Activated CD4-positive, alpha-beta T cell treated with anti-CD3 and anti-CD28 coated beads for 24 hours (primary cell): ENCODE data around the gene CD34.
"Not testable (repeated sequence)": the region's sequence is repeated elsewhere in the genome, so short reads cannot be mapped to it uniquely, and the experiment has no call there.

Experiments
- DNase-seq, 2 donors: peaks; one replicate each; pipeline ENCODE4 v3.0.0-alpha.2; 2020; ENCODE audit warnings: low read depth in 2 of 2

The CD34 gene

DNA sequence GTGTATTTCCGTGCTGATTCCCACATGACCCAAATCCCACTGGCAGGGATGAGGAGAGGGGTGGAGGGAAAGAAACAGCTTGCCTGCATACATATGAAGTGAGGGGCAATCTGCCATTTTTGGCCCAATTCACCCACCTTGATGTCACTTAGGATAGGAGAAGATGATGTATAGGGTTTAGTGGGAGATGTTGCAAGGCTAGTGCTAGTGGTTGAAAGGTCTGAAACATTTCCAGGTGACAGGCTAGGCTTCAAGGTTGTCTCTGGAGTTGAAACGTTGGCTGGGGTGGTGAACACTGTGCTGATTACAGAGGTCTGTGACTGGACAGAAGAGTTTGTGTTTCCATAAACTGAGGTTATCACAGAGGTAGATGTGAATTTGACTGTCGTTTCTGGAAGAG, 12.1 kb downstream of the CD34 start:
- DNase-seq, result no peak

DNA sequence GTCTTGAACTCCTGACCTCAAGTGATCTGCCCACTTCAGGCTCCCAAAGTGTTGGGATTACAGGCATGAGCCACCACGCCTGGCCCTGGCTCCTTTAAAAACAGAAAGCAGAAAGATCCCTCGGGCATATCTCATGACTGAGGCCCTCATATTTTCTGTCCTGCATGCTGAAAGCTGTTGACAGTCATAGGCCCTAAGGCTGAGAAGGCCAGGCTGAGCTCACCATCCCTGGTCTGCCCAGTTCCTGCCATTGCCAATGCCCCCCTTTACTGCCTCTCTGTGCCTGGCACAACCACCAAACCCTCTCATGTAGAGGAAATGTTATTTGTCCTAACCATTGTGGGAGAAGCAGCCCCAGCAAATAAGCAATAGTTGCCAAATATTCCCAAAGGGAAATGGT, 12.7 kb downstream of the CD34 start:
- DNase-seq, result no peak

DNA sequence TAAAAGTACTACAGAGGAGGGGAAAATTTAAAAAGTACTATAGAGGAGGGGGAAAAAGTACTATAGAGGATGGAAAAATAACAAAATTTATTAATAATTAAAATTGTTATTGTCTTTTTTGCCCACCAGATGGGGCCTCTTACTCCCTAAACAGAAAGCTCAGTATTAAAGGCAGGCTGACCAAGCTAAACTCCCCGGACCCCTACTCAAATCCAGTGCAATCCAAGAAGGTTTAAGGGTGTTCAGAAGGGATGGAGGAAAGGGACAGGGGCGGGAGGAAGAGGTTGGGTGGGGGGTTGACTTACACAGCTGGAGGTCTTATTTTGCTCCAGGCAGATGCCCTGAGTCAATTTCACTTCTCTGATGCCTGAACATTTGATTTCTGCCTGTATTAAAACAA, 13.7 kb downstream of the CD34 start:
- no peak for DNase-seq

DNA sequence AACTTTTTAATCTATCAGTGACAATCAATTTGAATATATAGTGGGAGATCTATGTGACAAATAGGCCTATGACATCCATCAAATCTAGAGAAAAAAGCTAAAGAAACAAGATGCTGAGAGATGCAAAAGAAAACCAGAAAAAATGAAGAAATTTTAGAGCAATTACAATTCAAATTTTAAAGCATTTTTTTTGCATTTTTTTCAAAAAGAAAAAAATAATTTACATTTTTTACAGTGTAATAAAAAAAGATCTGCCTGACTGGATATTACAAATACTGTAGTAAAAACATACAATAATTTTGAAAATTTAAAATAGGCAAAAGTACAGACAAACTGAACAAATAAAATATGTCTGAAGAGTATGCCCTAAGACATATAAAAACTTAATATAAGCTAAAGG, 14.4 kb downstream of the CD34 start:
- no peak for DNase-seq

DNA sequence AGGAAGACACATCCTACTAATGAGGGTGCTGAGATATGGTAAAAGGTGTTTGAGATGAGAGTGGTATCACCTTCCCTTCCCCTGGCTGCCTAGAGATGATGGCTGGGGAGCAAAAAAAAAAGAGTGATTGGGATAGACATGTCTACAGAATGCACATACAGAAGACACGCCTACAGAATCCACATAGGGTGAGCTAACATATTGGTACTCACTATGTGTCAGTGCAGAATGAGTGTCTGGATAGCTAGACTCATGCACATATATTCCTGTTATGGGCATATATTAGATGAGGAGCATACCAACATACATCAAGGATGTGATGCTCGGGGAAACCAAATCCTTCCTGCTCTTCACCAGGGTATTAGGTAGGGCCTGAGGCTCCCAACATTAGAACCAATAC, 16.2 kb downstream of the CD34 start:
- no peak for DNase-seq

DNA sequence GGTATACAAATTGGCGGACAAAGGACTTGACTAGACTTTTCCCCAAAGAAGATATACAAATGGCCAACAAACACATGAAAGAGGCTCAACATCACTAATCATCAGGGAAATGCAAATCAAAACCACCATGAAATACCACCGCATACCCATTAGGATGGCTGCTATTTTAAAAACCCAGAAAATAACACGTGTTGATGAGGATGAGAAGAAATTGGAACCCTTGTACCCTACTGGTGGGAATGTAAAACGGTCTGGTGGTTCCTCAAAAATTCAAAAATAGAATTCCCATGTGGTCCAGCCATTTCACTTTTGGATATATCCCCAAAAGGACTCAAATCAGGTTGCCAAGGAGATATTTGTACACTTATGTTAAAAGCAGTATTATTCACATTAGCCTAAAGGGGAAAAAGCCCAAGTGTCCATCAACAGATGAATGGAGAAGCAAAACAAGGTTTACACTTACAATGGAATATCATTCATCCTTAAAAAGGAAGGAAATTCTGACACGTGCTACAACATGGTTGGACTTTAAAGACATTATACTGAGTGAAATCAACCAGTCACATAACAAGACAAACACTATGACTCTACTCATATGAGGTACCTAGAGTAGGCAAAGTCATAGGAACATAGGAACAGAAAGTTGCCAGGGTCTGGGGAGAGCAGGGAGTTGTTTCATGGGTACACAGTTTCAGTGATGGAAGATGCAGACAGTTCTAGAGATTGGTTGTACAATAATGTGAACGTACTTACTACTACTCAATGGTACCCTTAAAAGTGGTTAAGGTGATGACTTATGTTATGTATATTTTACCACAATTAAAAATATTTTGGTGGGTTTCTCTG, 17.0 kb downstream of the CD34 start:
- DNase-seq, result no peak

DNA sequence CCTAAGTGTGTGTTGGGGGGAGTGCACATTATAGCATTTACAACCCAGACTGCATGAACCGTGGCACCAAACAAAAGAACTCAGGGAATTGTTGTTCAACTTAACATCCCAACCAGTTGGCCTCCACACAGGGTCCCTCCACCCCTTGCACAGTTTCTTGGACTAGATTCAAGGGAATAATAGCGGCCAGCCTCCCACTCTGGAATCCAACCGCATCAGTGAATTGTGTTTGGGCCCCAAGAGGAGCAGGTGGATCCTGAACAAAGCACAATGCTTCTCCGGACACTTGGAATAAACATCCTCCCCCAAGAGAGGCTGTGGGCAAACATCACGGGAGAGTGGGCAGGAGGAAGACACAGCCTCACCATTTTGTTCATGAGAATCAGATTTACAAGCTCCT, 18.2 kb downstream of the CD34 start:
- DNase-seq, result no peak

DNA sequence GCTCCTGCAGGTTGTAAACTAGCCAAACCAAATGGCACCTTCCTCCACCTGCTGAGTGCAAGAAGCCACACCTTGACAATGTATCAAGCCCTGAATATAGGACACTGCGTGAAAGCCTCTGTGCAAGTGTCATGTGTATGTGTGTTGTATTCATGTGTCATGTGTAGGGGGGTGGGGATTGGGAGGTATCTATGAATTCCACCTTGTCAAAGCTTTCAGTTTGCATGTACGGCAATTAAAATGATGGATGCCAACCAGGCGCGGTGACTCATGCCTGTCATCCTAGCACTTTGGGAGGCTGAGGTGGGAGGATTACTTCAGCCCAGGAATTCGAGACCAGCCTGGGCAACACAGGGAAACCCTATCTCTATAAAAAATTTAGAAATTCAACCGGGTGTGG, 19.8 kb downstream of the CD34 start:
- DNase-seq, result no peak

DNA sequence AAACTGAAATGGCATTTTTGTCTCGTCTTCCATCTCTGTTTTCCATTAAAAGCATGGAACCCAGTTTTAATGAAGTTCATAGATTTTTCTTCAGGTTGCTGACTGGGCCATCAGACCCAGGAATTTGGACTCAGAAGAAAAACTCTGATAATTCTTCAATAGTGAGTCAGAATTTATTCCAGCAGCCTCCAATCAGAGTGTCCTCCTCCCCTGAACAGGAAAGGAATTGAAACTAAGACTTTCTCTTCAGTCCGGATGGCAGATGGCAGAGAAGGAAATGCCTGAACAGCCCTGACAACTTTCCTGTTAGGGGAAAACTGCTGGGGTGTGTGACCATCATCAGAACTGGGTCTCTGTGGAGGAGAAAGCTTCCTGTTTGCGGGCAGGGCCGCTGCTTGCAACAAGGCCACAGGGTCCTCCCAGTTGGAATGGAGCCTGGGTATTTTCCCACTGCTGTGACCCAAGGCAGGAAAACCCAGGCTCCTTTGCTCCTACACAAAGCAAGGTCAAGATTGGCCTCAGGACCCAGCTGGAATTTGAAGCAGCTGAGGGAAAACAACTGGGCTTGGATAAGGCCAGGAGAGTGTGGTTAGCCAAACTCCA, 20.7 kb downstream of the CD34 start:
- DNase-seq, result no peak

DNA sequence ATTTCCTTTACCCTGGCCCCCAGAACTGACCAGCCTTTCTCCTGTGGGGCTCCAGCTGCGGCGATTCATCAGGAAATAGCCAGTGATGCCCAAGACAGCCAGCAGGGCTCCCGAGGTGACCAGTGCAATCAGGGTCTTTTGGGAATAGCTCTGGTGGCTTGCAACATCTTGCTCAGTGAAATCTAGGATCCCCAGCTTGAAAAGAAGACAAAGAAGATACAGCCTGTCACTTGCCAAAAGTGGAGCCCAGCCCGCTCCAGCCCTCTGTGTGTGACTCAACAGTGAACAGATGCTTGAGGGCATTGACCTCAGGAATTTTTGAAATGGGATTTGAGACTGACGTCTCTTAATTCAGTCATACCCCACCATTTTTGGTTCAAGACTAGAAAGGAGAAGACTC, 22.3 kb downstream of the CD34 start:
- DNase-seq, result no peak

DNA sequence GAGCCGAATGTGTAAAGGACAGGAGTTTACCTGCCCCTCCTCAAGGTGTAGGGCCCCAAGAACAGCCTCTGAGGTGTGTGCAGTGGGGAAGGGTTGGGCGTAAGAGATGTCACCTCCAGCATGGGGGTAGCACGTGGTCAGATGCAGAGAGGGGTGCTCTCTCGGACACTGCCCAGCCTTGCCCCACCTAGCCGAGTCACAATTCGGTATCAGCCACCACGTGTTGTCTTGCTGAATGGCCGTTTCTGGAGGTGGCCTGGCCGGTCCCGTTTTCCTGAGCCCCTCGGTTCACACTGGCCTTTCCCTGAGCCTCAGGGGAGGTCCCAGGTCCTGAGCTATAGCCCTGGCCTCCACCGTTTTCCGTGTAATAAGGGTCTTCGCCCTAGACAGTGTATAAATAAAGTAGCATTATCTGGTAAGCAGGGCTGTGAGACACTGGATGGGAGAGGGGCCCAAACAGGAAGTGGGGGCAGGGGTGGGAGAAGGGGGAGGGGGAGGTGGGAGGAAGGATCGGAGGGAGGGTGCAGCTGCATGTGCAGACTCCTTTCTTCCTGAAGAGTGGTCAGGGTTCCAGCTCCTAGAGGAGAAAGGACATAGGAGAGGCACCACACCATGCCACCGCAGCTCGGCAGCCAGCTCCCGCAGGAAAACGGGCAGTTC, 23.3 kb downstream of the CD34 start:
- no peak for DNase-seq

DNA sequence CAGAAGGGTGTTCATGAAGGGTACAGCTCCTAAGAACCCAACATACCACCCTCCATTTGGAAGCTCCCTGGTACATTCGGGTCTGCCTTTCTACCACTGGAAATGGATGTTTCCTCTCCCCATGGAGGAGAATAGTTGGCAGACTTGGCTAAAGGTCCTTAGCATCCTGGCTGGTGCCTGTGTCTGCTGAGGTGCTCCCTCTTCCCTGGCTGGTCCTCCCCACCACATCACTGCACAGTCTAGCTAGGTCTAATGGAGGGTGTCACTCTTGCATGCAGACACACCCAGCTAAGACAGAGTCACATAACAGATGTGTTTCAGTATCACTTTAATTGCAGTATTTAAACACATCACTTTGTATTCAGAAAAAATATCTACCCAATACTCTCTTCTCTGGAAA, 24.7 kb downstream of the CD34 start:
- no peak for DNase-seq

DNA sequence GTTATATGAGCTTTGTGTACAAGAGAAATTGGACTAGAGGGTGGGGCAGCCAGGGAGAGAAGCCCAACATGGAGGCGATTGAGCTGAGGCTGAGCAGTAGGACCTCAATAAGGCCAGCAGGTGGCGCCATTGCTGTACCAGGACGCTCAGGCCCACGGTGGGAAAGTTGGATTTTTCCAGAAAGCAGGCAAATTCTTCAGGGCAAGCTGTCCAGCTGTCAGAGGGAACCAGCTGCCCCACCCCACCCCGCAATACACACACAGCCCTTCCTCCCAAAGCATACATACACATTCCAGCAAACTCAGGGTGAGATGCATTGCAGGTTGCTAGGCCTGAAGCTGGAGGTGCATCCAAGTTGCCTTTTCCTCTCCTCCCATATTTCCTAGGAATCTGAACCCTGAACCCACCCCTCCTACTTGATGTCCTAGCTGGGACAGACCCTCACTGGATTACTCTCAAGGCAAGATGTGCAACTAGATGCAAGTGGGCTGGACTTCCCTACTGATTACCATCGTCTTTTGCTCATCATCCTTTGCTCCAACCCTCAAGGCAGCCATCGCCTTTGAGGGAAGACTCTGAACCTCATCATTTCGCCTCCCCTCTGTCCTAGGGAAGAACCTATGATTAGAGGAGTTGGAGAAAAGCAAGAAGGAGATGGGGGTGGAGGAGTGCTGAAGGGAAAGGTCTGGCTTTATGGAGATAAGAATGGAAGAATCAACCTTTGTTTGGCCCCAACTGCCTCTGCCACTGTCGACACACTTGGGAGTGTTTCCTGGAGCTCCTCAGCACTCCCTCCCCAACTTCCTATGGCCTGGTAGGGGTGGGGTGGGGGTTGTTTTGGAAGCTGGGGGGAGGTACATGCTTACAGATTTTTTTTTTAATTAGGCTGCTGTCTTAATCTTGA, 25.5 kb downstream of the CD34 start:
- DNase-seq, result peak; percentile 58 to 62

DNA sequence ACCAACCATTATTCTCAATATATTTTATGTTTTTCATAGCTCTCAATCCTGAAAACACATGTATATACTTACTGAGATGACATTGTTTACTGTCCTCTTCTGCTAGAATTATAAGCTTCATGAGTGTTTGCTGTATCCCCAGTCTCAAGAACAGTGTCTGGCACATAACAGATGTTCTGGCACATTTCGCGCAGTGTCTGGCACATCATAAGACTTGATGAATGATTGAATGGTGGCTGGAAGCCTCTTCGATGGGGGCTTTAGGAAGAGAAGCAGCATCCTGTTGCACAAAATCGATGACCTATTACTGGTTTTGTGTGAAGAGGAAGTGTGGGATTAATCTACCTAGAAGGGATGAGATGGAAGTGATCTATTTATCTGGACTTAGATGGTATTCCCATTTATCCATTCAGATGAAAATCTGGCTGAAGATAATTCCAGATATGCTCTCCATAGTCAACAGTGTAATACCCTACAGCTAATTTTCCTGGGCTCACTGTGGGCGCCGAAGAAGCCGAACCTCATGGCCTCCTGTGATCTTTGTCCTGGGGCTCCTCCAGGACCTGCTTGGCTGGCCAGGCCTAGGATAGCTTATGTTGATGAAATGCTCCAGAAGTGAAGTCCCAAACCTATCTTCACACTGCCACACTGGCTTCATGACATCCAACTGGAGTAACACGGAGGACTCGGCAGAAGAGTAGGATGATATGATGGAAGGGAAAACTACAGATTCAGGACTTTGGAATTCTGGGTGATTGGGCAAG, 26.5 kb downstream of the CD34 start:
- DNase-seq, result no peak

DNA sequence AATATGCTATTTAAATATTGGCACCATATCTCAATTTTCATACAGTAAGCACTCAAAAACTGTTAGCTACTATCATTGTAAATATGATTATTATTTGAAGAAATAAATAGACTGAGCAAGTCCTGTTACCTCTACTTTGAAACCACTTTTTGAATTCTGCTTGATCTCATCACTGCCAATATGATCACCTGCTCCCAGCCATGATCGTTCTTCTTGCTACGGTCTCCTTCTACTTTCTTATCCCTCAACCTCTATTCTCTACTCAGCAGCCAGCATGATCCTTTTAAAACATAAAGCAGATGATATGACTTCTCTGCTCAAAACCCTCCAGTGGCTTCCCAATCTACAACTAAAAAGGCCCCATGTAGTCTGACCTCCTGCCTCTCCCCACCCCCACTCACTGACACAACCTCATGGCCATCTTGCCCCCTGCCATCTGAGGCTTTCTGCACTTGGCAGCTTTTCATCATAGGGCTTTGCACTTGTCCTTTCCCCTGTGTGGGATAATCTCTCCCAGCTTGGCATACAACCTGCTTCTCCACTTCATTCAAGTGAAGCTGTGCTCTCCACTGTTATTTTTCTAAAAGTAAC, 27.2 kb downstream of the CD34 start:
- no peak for DNase-seq

DNA sequence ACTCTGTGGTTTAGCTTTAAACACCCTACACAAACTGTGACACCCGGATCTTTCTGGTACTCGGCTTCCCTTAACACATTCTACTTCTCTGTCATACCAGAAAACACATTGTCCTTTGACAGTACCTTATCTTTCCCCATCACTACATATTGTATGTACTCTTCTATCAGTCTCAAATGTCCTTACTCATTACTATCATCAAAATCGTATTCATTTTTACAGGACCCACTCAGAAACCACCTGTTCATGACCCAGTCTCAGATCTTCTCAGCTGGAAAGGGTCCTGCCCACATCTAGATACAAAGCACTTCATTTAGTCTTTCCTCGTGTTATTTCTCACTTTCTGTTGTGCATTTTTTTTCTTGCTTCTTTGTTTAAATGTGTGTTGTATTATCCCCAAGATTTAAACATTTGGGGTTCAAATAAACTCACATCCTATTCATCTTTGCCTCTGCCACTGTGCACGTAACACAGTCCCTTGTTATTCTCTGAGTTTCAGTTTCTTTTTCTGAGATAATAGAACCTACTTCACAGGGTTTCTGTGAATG, 27.7 kb downstream of the CD34 start:
- DNase-seq, result no peak

DNA sequence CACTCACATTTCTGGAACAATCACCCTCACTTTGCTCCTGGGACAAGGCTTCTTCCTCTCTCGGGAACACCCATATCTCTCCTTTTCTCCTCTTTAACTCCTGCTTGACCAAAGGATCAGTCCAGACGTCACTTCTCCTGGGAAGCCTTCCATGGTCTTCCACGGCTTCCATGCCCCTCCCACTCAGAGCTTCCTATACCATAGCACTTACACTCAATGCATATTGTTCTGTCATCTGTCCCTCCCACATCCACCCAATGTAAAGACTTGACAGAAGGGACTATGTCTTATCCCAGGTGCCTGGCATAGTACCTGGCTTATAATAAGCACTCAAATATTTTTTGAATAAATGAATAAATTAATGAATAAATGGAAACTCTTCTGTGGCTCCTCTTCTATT, 28.2 kb downstream of the CD34 start:
- no peak for DNase-seq

DNA sequence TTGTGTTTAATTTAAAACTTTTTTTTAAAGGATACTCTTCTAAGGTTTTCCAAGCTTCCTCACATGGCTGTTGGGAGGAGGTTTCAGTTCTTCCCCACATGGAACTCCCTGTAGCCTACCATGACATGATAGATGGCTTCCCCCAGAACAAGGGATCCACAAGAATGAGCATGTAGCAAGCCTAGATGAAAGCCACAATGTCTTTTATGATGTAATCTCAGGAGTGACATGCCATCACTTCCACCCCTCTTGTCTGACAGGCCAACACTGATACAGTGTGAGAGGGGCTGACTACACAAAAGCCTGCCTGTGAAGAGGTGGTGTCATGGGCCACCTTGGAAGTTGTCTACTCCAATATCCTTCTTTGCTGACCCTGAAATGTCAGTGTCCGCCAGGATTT, 32.0 kb downstream of the CD34 start:
- DNase-seq, result no peak

DNA sequence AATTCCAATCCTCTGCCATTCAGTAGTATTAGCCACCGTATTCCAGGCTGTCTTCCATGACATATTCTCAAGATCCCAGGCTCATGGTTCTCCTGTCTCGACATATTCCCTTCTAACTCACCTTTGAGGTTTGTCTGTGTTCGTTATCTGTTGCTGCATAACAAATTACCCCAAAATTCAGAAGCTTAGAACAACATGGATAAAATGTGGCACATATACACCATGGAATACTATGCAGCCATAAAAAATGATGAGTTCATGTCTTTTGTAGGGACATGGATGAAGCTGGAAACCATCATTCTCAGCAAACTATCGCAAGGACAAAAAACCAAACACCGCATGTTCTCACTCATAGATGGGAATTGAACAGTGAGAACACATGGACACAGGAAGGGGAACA, 33.0 kb downstream of the CD34 start:
- not testable (repeated sequence) for DNase-seq

DNA sequence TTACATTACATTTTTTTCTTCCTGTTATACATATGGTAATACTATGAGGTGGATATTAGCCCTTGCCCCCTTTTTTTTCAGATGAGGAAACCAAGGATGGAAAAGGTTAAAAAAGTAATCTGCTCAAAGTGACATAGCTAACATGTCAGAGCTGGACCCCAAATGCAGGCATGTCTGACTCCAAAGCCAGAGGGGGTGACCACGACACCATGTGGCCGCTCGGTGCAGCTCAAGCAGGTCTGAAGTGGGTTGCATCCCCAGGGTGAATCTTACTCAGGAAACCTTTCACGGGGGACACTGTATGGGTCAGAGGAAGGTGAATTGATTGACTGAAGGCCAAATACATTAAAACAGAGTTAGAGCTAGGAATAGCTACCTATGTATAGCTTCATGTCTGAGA, 34.8 kb downstream of the CD34 start:
- no peak for DNase-seq

DNA sequence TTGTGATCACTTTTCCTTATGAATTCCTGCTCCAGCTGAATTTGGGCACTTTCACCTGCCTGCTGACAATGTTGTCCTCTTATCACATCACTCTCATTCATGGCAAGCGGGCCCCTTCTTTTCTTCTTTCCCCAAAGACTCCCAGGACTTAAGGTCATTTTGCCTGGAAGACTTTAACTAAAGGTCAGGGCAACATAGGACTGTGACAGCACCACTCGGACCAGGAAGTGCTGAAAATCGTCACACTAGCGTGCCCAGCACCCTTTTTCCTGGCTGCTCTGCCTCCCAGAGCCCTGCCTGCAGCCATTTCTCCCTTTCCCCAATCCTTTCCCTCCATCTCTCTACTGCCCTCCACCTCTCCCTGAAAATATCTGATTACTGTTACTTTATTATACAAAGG, 35.4 kb downstream of the CD34 start:
- no peak for DNase-seq
